HG02678 (cell line): ENCODE measurements around the gene LDB3.
A peak's percentile ranks its signal among the peaks of the same experiment; 100 is the strongest.

Source experiments
- ATAC-seq: cut with Tn5 transposase; IDR thresholded peaks from one replicate; pipeline ENCODE4 v1.9.1; 2021; ENCODE audit warnings: mild to moderate bottlenecking, moderate library complexity; ENCODE audit not compliant: unreplicated experiment

LDB3 gene

GRCh38 chr10:86663576-86664339 lies 4.6 kb upstream of the LDB3 start:
- no peak for ATAC-seq

- no peak for ATAC-seq
Measured at GRCh38 chr10:86664341-86665217, 3.7 kb upstream of the LDB3 start.

- ATAC-seq = no peak
Measured at GRCh38 chr10:86665218-86665607, 3.1 kb upstream of the LDB3 start.

- ATAC-seq = no peak
Measured at GRCh38 chr10:86665868-86666267, 2.4 kb upstream of the LDB3 start.

GRCh38 chr10:86666538-86666937 lies 1.8 kb upstream of the LDB3 start:
- ATAC-seq = no peak

GRCh38 chr10:86667421-86668181 lies 710 bp upstream of the LDB3 start:
- no peak for ATAC-seq

GRCh38 chr10:86670290-86670811 lies 2.0 kb downstream of the LDB3 start:
- ATAC-seq = no peak

GRCh38 chr10:86670876-86671275 lies 2.6 kb downstream of the LDB3 start:
- no peak for ATAC-seq

GRCh38 chr10:86671419-86671818 lies 3.1 kb downstream of the LDB3 start:
- ATAC-seq = no peak

GRCh38 chr10:86671985-86672710 lies 3.8 kb downstream of the LDB3 start:
- ATAC-seq = no peak

- no peak for ATAC-seq
Measured at GRCh38 chr10:86673216-86673826, 5.0 kb downstream of the LDB3 start.

GRCh38 chr10:86673827-86674581 lies 5.7 kb downstream of the LDB3 start:
- ATAC-seq = no peak

GRCh38 chr10:86674912-86675311 lies 6.6 kb downstream of the LDB3 start:
- no peak for ATAC-seq

- ATAC-seq = no peak
Measured at GRCh38 chr10:86677374-86677773, 9.1 kb downstream of the LDB3 start.

GRCh38 chr10:86678999-86679792 lies 10.9 kb downstream of the LDB3 start:
- peak; percentile 47 for ATAC-seq

- no peak for ATAC-seq
Measured at GRCh38 chr10:86681047-86681446, 12.7 kb downstream of the LDB3 start.

- no peak for ATAC-seq
Measured at GRCh38 chr10:86681722-86682386, 13.5 kb downstream of the LDB3 start.

- no peak for ATAC-seq
Measured at GRCh38 chr10:86682675-86683074, 14.4 kb downstream of the LDB3 start.
